HEK293 (cell line): ENCODE results near the gene CAMK2N2.

Experiments used
- BCL11A ChIP-seq: fragments of 450-650 bp; formaldehyde crosslinking; IDR thresholded peaks from 2 replicates; pipeline ENCODE4 v1.5.1; 2016; ENCODE audit warnings: low read depth, missing biosample characterization, missing genetic modification characterization
- CTCF ChIP-seq: fragments of 450-650 bp; formaldehyde crosslinking; IDR thresholded peaks from 2 replicates; pipeline ENCODE4 v1.5.1; 2016; ENCODE audit warnings: missing biosample characterization, missing genetic modification characterization
- HIC1 ChIP-seq: fragments of 450-650 bp; formaldehyde crosslinking; IDR thresholded peaks from 2 replicates; pipeline ENCODE4 v1.5.1; 2016; ENCODE audit warnings: missing biosample characterization, missing genetic modification characterization
- HOXA7 ChIP-seq: sonication (generic); formaldehyde crosslinking; IDR thresholded peaks from 2 replicates; pipeline ENCODE4 v1.8.1; 2022; ENCODE audit warnings: missing genetic modification reagents, borderline replicate concordance
- OVOL3 ChIP-seq: fragments of 450-650 bp; formaldehyde crosslinking; IDR thresholded peaks from 2 replicates; pipeline ENCODE4 v1.5.1; 2016; ENCODE audit warnings: missing biosample characterization, missing genetic modification characterization
- PATZ1 ChIP-seq: fragments of 450-650 bp; formaldehyde crosslinking; IDR thresholded peaks from 2 replicates; pipeline ENCODE4 v1.5.1; 2016; ENCODE audit warnings: missing biosample characterization, missing genetic modification characterization
- SP2 ChIP-seq: fragments of 450-650 bp; formaldehyde crosslinking; IDR thresholded peaks from 2 replicates; pipeline ENCODE4 v1.5.1; 2016; ENCODE audit warnings: missing biosample characterization, missing genetic modification characterization
- SP7 ChIP-seq: fragments of 450-650 bp; formaldehyde crosslinking; IDR thresholded peaks from 2 replicates; pipeline ENCODE4 v1.5.1; 2016; ENCODE audit warnings: missing biosample characterization, missing genetic modification characterization
- YY2 ChIP-seq: fragments of 450-650 bp; formaldehyde crosslinking; IDR thresholded peaks from 2 replicates; pipeline ENCODE4 v1.5.1; 2016; ENCODE audit warnings: missing biosample characterization, missing genetic modification characterization
- ZBTB1 ChIP-seq: fragments of 450-650 bp; formaldehyde crosslinking; IDR thresholded peaks from 2 replicates; pipeline ENCODE4 v1.5.1; 2016; ENCODE audit warnings: missing biosample characterization, missing genetic modification characterization
- ZEB2 ChIP-seq: fragments of 450-650 bp; formaldehyde crosslinking; IDR thresholded peaks from 2 replicates; pipeline ENCODE4 v1.5.1; 2016; ENCODE audit warnings: missing biosample characterization, missing genetic modification characterization
- ZFHX2 ChIP-seq: fragments of 450-650 bp; formaldehyde crosslinking; conservative IDR thresholded peaks from 2 replicates; pipeline ENCODE4 v1.5.1; 2016; ENCODE audit warnings: missing biosample characterization, missing genetic modification characterization
- ZNF138 ChIP-seq: fragments of 450-650 bp; formaldehyde crosslinking; IDR thresholded peaks from 2 replicates; pipeline ENCODE4 v1.5.1; 2016; ENCODE audit warnings: missing biosample characterization, missing genetic modification characterization, borderline replicate concordance
- ZNF146 ChIP-seq: fragments of 450-650 bp; formaldehyde crosslinking; IDR thresholded peaks from 2 replicates; pipeline ENCODE4 v1.5.1; 2016; ENCODE audit warnings: missing biosample characterization, missing genetic modification characterization
- ZNF24 ChIP-seq: fragments of 450-650 bp; formaldehyde crosslinking; IDR thresholded peaks from 2 replicates; pipeline ENCODE4 v1.5.1; 2016; ENCODE audit warnings: missing biosample characterization, missing genetic modification characterization
- ZNF266 ChIP-seq: fragments of 450-650 bp; formaldehyde crosslinking; IDR thresholded peaks from 2 replicates; pipeline ENCODE4 v1.5.1; 2016; ENCODE audit warnings: missing biosample characterization, missing genetic modification characterization, low read depth
- ZNF311 ChIP-seq: fragments of 450-650 bp; formaldehyde crosslinking; IDR thresholded peaks from 2 replicates; pipeline ENCODE4 v1.5.1; 2017; ENCODE audit warnings: missing biosample characterization, missing genetic modification characterization, borderline replicate concordance
- ZNF335 ChIP-seq: fragments of 450-650 bp; formaldehyde crosslinking; conservative IDR thresholded peaks from 2 replicates; pipeline ENCODE4 v1.5.1; 2016; ENCODE audit warnings: missing biosample characterization, missing genetic modification characterization
- ZNF423 ChIP-seq: fragments of 450-650 bp; formaldehyde crosslinking; IDR thresholded peaks from 2 replicates; pipeline ENCODE4 v1.5.1; 2016; ENCODE audit warnings: missing biosample characterization, missing genetic modification characterization
- ZNF501 ChIP-seq: fragments of 450-650 bp; formaldehyde crosslinking; IDR thresholded peaks from 2 replicates; pipeline ENCODE4 v1.5.1; 2016; ENCODE audit warnings: missing biosample characterization, missing genetic modification characterization
- ZNF518A ChIP-seq: fragments of 450-650 bp; formaldehyde crosslinking; conservative IDR thresholded peaks from 2 replicates; pipeline ENCODE4 v1.5.1; 2016; ENCODE audit warnings: low read depth, missing biosample characterization, missing genetic modification characterization
- ZNF555 ChIP-seq: fragments of 450-650 bp; formaldehyde crosslinking; conservative IDR thresholded peaks from 2 replicates; pipeline ENCODE4 v1.5.1; 2017; ENCODE audit warnings: missing biosample characterization, mild to moderate bottlenecking, missing genetic modification characterization, inconsistent platforms
- ZNF561 ChIP-seq: fragments of 450-650 bp; IDR thresholded peaks from 2 replicates; pipeline ENCODE4 v1.5.1; 2018; ENCODE audit warnings: missing biosample characterization, missing genetic modification characterization, borderline replicate concordance
- ZNF571 ChIP-seq: fragments of 450-650 bp; formaldehyde crosslinking; IDR thresholded peaks from 2 replicates; pipeline ENCODE4 v1.5.0; 2017; ENCODE audit warnings: missing biosample characterization, missing genetic modification characterization
- ZNF600 ChIP-seq: fragments of 450-650 bp; formaldehyde crosslinking; IDR thresholded peaks from 2 replicates; pipeline ENCODE4 v1.5.1; 2016; ENCODE audit warnings: missing biosample characterization, missing genetic modification characterization
- ZNF629 ChIP-seq: fragments of 450-650 bp; formaldehyde crosslinking; IDR thresholded peaks from 2 replicates; pipeline ENCODE4 v1.5.1; 2017; ENCODE audit warnings: missing biosample characterization, missing genetic modification characterization
- ZNF660 ChIP-seq: fragments of 450-650 bp; IDR thresholded peaks from 2 replicates; pipeline ENCODE4 v1.5.1; 2018; ENCODE audit warnings: missing biosample characterization, mild to moderate bottlenecking, missing genetic modification characterization
- ZNF701 ChIP-seq: fragments of 450-650 bp; formaldehyde crosslinking; IDR thresholded peaks from 2 replicates; pipeline ENCODE4 v1.5.1; 2016; ENCODE audit warnings: missing biosample characterization, missing genetic modification characterization
- ZNF707 ChIP-seq: fragments of 450-650 bp; formaldehyde crosslinking; IDR thresholded peaks from 2 replicates; pipeline ENCODE4 v1.5.1; 2016; ENCODE audit warnings: missing biosample characterization, missing genetic modification characterization
- ZNF792 ChIP-seq: fragments of 450-650 bp; formaldehyde crosslinking; IDR thresholded peaks from 2 replicates; pipeline ENCODE4 v1.5.1; 2016; ENCODE audit warnings: missing biosample characterization, missing genetic modification characterization
- ZSCAN23 ChIP-seq: fragments of 450-650 bp; formaldehyde crosslinking; IDR thresholded peaks from 2 replicates; pipeline ENCODE4 v1.5.1; 2016; ENCODE audit warnings: missing biosample characterization, missing genetic modification characterization

Gene CAMK2N2

GRCh38 chr3:184249412-184250166, 11.8 kb downstream of the CAMK2N2 start, which contains the start of gene EEF1AKMT4 (continued):
- no peak for TF ChIP-seq ZNF701 (tag by site-specific recombination)
- 0 out of 2 replicates have a peak, but pooled peaks have one; percentile 47 for TF ChIP-seq BCL11A
- no peak for TF ChIP-seq ZNF555 (tag by site-specific recombination)
- TF ChIP-seq ZNF138 (tag by site-specific recombination): no peak
- peak; percentile 93 for TF ChIP-seq HIC1 (tag by site-specific recombination)
- peak; percentile 83 for TF ChIP-seq SP2 (tag by site-specific recombination)
- no peak for TF ChIP-seq ZNF571 (tag by site-specific recombination)
- TF ChIP-seq CTCF: peak; percentile 83
- peak; percentile 99 for TF ChIP-seq ZEB2 (tag by site-specific recombination)
- peak; percentile 49; the same call in 1 of the 2 replicates for TF ChIP-seq ZNF501 (tag by site-specific recombination)
- no peak for TF ChIP-seq OVOL3 (tag by site-specific recombination)
- TF ChIP-seq ZNF146 (tag by site-specific recombination): no peak
- TF ChIP-seq ZNF660 (tag by site-specific recombination): peak; percentile 84
- no peak for TF ChIP-seq ZBTB1 (tag by site-specific recombination)
- TF ChIP-seq ZNF266 (tag by site-specific recombination): no peak
- TF ChIP-seq ZNF311 (tag by site-specific recombination): no peak
- peak; percentile 67; the same call in 1 of the 2 replicates for TF ChIP-seq ZNF600 (tag by site-specific recombination)
- TF ChIP-seq ZNF707 (tag by site-specific recombination): no peak
- TF ChIP-seq ZNF792: no peak
- TF ChIP-seq ZNF423 (tag by site-specific recombination): no peak
- TF ChIP-seq PATZ1 (tag by site-specific recombination): peak; percentile 60; the same call in 1 of the 2 replicates
- peak; percentile 95 for TF ChIP-seq ZNF335 (tag by site-specific recombination)
- TF ChIP-seq ZSCAN23 (tag by site-specific recombination): no peak
- no peak for TF ChIP-seq HOXA7 (CRISPR knock-in tag)
- TF ChIP-seq ZNF629 (tag by site-specific recombination): peak; percentile 9; the same call in 1 of the 2 replicates
- TF ChIP-seq ZNF518A (tag by site-specific recombination): no peak
- TF ChIP-seq ZFHX2: no peak
- TF ChIP-seq YY2 (tag by site-specific recombination): no peak
- no peak; the same call in 1 of the 2 replicates for TF ChIP-seq SP7 (tag by site-specific recombination)
- TF ChIP-seq ZNF561 (tag by site-specific recombination): no peak
- TF ChIP-seq ZNF24 (tag by site-specific recombination): no peak
